Dermis blood vessel endothelial cell (primary cell): ENCODE data around the gene ZNF724. TPM values are rescaled to one million over a fixed set of nuclear protein-coding genes. Genes with fewer than 3 reads are reported as not detected.
"Not testable (repeated sequence)": the region's sequence is repeated elsewhere in the genome, so short reads cannot be mapped to it uniquely, and the experiment has no call there.

Source experiments
- DNase-seq: peaks from one replicate; pipeline ENCODE4 v3.0.0; 2010
- total RNA-seq: library from RNA; depleted of rRNA; stranded (reverse); fragments of >200 nt; gene quantifications from 2 replicates; pipeline ENCODE4 v1.2.3, GENCODE V29; 2014

The ZNF724 gene
- total RNA-seq = 5.6 and 8.7 TPM in 2 replicates

DNA sequence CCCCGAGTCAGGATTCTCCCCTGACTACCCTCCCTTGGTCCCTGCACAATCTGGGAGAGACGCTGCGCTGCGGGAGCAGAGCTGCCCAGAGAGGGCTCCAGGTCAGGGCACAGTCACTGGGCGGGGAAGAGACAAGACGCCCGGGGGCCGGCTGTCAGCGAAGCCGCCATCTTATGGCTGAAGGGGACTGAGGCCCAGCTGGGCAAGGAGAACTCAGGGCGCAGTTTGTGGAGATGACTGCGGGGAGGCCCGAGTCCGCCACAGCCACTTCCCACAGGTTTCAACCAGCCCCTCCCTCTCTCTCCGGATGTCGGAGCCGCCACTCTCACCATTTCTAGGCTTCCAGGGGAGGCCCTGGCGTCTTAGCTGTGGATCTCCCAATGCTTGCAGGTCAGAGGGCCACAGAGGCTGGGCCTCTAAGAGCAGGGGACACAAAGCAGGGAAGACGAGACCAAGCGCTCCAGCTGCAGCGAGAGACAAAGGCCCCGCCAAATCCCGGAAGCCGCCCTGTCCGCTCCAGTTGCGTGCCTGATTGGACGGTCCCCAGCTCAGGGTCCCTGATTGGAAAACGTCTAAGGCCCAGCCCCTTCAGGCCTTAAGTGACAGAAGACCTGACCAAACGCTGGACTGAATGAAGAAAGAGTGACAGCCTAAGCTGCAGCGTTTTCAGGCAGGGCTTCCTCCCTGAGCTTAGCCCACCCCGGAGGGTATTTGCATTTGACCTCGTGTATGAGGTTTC is at the start of gene ZNF724:
ZNF724 (minus strand) TSS at position 484 of the 739 bp plus-strand sequence; CDS start at position 332, 152 bp downstream.
- DNase-seq = peak; percentile 99

DNA sequence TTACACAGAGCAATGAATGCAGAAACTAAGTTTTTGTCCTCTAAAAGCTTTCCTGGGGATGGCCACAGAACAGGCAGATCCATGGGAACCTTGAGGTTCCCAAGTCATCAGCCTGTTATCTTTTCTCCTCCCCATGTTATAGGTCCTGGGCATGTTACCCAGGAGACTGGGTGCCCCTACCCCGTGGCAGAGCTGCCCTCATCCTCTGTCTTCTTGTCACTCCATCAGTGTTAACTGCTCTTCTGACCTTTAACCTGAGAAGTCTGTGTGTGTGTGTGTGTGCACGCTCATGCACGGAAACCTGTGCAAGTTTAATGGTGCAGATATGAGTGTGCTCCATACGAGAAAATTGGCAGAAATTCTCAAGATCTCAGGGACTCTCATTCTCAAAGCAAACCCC is 43.9 kb upstream of the ZNF724 start:
- no peak for DNase-seq

DNA sequence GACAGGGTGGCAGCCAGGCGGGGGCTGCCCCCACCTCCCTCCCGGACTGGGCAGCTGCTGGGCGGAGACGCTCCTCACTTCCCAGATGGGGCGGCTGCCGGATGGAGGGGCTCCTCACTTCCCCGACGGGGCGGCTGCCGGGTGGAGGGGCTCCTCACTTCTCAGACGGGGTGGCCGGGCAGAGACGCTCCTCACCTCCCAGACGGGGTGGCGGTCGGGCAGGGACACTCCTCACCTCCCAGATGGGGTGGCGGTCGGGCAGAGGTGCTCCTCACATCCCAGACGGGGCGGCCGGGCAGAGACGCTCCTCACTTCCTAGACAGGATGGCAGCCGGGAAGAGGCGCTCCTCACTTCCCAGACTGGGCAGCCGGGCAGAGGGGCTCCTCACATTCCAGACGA is 39.8 kb upstream of the ZNF724 start:
- DNase-seq = not testable (repeated sequence)

DNA sequence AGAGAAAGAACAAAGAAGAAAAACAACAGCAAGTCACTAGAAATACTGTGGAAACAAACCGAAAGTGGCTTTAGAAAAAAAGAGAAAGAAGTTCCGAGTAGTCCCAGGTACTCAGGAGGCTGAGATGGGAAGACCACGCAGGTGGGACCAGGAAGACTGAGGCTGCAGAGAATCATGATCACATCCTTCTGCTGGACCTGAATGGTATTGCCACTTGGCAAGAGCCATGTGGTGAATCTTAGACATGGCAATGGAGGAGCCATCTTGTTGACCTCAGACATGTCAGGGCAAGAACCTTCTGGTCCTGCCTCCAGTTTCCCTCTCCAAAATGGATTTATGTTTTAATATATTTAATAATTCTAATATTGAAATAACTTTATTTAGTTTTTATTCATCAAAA is 37.4 kb upstream of the ZNF724 start:
- DNase-seq = no peak

DNA sequence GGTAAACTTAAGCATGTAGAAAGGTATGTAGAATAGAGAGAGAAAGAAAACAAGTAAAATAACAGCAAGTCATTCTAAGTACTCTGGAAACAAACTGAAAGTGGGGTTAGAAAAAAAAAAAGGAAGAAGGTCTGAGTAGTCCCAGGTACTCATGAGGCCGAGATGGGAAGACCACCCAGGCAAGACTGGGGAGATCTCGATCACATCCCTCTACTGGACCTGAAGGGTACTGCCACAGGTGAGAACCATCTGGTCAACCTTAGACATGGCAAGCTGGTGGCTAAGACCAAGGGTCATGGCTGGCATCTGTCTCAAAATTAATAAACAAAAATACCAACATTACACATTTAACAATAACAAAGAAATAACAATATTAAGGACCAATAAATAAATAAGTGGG is 36.3 kb upstream of the ZNF724 start:
- peak; percentile 5 for DNase-seq

DNA sequence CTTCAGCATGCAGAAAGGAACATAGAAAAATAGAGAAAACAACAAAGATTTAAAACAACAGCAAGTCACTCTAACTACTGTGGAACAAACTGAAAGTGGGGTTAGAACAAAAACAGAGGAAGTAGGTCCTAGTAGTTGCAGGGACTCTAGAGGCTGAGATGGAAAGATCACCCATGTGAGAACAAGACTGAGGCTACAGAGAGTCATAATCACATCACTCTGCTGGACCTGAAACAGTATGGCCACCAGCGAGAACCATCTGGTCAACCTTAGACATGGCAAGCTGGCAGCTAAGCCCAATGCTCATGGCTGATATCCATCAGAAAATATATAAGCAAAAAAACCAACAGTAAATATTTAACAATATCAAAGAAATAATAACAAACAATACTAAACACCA is 35.8 kb upstream of the ZNF724 start:
- DNase-seq = no peak

DNA sequence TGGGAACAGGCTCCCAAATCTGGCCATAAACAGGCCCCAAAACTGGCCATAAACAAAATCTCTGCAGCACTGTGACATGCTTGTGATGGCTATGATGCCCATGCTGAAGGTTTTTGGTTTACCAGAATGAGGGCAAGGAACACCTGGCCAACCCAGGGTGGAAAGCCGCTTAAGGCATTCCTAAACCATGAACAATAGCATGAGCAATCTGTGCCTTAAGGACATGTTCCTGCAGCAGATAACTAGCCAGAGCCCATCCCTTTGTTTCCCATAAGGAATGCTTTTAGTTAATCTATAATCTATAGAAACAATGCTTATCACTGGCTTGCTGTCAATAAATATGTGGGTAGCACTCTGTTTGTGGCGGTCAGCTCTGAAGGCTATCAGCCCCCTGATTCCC is 35.1 kb upstream of the ZNF724 start:
- not testable (repeated sequence) for DNase-seq

DNA sequence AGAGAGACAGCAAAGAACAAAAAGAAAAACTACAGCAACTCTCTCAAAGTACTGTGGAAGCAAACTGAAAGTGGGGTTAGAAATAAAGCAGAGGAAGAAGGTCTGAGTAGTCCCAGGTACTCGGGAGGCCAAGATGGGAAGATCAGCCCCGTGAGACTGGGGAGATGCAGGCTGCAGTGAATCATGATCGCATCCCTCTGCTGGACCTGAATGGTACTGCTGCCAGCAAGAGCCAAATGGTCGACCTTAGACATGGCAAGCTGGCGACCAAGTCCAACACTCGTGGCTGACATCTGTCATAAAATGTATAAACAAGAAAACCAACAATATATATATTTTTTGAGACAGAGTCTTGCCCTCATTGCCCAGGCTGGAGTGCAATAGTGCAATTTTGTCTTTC is 33.7 kb upstream of the ZNF724 start:
- DNase-seq = peak; percentile 49

DNA sequence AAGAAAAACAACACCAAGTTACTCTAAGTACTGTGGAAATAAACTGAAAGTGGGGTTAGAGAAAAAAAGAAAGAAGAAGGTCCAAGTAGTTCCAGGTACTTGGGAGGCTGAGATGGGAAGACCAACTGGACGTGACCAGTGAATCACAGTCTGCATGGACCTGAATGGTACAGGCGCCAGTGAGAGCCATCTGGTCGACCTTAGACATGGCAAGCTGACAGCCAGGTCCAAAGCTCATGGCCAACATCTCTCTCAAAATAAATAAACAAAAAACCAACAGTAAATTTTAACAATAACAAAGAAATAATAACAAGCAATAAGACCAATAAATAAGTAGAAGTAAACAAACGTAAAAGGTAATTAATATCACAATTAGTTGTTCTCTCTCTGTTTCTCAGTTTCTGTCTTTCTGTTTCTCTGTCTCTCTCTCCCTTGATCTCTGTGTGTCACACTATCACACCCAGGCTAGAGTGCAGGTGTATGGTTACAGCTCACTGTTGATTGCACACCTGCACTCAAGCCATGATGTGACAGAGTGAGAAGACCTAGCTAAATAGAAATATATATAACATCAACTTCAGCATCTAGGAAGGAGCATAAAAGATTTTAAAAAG is 31.6 kb upstream of the ZNF724 start:
- DNase-seq = no peak

DNA sequence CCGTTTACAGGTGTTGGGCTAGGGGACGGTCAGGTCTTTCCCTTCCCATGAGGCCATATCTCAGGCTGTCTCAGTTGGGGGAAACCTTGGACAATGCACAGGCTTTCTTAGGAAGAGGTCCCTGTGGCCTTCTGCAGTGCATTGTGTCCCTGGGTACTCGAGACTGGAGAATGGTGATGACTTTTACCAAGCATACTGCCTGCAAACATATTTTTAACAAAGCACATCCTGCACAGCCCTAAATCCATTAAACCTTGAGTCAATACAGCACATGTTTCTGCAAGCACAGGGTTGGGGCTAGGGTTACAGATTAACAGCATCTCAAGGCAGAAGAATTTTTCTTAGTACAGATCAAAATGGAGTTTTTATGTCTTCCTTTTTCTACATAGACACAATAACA is 27.9 kb upstream of the ZNF724 start:
- DNase-seq = not testable (repeated sequence)

DNA sequence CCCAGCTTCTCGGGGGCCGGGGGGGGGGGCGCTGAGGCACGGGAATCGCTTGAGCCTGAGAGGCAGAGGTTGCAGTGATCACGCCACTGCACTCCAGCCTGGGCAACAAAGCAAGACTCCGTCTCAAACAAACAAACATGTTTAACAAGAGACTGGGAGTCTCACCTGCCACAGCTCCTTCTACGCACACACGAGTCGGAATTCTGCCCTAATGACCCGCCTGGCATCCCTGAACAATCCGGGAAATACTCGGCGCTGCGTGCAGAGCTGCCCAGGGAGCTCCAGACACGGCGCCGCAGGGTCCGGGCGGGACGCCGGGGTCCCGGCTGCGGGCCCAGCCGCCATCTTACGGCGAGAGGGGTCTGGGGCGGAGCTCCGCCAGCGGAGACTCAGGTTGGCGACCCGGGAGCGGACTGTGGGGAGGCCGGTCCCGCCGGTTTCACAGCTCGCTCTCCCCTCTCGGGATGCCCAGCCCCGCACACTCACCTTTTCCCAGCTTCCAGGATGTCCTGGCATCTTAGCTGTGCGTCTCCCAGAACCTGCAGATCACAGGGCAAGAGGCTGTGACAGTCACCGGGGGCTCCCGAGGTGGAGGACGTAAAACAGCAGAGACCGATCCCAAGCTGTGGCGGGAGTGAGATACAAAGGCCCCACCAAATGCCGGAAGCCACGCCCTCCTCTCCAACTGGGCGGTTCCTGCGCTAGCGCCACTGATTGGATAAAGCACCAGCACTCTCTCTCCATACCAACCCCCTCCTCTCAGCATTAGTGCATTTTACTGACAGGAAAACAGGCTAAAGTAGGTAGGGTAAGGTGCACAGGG is 23.6 kb upstream of the ZNF724 start:
- DNase-seq = peak; percentile 89

DNA sequence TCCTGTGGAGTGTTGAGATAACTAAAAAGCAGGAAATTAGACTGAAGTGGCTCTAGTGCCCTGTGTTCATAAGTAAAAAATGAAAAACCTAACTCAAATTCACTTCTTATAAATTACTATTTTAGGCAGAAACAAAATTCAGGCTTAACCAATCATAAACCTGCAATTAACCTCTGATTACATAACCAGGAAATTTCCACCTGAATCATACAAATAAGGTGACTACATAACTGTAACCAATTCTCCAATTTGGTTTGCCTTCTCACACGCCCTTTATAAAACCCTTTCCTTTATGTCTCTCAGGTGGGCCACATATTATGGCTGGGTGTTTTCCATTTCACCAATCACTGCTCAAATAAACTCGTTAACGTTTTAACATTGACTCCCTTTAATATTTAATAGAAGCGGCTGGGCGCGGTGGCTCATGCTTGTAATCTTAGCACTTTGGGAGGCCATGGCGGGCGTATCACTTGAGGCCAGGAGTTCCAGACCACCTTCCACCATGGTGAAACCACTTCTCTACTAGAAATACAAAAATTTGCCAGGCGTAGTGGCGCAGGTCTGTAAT is 22.9 kb upstream of the ZNF724 start:
- DNase-seq = no peak

DNA sequence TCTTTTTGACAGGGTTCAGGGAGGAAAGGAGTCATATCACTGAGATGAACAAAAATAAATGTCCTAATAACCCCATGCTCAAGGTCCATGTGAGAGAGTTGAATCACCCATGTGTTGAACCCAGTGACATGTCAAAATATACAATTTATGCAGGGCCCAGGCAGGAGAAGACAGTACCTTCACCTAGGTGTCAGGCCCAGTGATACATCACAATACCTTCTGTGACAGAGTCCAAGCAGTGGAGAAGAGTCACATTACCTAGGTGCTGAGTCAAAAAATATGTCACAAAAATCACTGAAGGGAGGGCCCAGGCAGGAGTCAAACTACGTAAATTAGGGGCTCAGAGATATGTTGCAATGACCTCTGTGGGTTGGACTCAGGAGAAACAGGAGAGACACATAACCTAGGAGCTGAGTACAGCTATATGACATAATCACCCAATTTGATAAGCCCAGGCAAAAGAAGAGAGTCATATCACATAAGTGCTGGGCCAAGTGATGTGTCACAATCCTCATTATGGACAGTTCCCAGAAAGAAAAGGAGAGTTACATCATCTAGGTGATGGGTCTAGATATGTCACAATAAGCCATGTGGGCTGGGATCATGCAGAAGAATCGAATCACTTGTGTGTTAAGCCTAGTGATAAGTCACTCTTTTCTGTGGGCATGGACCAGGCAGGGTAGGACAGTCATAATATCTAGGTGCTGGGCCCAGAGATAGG is 13.8 kb upstream of the ZNF724 start:
- DNase-seq = no peak

DNA sequence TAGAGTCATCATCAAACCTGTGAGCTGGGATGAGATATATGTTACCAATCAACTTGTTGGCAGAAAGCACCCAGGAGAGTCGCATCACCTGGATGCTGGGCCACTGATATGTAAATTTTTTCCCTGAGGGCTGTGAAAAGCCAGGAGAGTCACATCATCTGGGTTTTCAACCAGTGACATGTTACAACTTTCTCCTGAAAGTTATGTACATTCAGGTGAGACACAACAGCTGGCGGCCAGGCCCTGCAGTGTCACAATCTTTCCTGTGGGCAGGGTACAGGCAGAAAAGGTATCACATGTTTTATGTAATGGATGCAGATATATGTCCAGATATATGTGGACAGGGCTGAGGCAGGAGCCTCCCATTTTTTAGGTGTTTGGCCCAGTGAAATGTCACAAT is 13.2 kb upstream of the ZNF724 start:
- no peak for DNase-seq

DNA sequence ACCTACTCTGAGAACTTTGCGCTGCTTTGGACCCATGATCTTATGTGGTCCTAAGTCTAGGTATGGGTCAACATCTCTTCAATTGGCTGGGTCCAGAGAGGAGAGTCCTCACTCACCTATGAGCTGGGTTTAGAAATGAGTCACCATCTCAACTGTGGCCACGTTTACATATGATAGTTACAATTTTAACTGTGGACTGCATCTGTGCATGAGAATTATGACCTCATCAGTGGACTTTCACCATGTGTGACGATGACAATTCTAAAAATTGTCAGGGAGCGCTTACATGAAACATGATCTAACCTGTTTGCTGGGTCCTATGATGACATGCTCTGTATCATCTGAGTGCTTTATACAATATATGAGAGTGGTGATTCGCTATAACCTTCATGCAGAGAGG is 12.7 kb upstream of the ZNF724 start:
- DNase-seq = no peak

DNA sequence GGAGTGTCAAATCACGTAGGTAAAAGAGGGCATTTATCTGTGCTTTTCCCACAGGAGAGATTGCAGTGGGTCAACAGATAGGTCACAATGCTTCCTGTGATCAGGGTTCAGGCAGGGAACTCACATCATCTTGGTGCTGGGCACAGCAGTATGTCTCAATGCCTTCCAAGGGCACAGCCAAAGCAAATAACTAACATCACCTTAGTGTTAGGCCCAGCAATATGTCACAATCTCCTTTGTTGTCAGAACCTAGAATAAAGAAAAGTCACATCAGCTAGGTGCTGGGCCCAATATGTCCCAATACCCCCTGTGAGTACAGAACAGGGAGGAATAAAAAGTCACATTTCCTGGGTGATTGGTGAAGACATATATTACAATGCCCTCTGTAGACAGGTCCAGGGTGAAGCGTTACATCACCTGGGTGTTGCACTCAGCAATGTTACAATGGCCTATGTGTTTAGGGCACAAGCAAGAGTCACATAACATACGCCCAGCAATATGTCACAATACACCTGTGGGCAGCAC is 11.4 kb upstream of the ZNF724 start:
- DNase-seq = no peak

DNA sequence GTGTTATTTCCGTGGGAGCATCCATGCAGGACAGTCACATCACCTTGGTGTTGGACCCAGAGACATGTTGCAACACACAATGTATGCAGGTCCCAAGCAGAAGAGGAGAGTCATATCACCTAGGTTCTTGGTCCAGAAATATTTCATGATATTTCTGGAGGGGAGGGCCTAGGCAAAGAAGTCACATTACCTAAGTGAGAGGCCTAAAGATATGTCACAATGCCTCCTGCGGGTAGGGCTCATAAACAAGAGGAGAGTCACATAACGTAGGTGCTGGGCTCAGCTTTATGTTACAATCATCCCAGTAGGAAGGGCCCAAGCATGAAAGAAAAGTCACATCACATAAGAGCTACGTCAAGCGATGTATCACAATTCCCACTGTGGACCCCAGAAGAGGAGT is 10.8 kb upstream of the ZNF724 start:
- no peak for DNase-seq

DNA sequence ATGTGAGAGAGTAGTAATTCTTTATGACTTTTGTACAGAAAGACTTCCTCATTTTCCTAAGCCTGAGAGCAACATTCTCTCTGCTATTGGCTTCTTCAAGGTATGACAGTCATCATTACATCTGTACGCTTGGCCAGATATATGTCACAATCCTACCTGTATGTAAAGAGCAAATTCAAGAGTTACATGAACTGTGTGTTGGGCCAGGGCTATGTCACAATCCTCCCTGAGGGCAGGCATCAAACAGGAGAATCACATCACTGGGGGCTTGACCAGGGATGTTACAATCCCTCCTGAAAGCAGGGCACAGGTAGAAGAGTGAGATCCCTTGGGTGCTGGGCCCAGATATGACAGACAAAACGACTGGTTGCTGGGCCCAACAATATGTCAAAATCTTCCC is 9.8 kb upstream of the ZNF724 start:
- no peak for DNase-seq

DNA sequence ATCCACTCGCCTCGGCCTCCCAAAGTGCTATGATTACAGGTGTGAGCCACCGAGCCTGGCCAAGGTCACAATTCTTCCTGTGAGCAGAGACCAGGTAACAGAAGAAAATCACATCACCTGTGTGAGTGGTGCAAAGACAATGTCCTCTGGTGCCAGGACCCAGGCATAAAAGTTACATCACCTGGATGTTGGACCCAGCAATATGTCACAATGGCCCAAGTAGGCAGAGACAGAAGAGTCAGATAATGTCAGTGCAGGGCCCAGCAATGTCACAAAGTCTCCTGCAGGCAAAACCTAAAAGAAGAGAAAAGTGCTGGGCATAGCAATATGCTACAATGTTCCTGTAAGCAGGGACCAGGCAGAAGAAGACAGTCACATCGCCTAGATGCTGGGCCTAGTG is 5.5 kb upstream of the ZNF724 start:
- DNase-seq = no peak

DNA sequence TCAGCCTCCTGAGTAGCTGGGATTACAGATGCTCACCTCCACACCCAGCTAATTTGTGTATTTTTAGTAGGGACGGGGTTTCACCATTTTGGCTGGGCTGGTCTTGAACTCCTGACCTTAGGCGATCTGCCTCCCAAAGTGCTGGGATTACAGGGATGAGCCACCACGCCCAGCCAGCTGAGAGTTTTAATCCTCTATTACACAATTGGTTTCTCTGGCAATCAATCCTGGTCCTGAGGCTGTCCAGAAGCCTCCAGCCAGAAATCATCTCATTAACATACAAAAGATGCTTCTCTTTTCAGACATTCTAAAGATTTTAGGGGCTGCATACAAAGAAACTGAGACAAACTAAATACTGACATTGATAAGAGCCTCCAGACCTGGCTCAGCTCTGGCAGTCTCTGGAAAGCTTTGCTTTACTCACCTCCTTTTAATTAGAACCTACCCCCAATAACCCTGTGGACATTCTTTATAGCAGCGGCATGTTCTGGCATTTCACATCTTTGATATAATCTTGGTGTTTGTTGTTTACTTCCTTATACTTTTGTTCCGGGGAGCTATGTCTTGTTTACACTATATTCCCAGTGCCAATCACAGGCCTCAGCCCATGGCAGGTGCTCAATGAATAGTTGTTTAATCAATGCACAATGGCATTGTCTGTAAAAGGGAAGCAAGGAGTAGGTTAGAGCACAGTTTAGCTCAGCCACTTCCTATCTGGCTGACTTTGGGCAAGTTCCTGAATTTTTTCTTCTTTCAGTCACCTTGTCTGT is 4.1 kb upstream of the ZNF724 start:
- DNase-seq = no peak

DNA sequence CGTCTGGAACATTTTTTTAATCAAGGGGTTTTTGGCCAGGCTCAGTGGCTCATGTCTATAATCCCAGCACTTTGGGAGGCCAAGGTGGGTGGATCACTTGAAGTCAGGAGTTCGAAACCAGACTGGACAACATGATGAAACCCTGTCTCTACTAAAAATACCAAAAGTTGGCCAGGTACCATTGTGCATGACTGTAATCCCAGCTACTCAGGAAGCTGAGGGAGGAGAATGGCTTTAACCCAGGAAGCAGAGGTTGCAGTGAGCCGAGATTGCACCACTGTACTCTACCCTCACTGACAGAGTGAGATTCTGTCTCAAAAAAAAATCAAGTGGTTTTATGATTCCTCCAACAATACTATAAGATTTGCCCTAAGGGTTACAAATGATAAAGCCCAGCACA is 3.1 kb upstream of the ZNF724 start:
- DNase-seq = not testable (repeated sequence)

DNA sequence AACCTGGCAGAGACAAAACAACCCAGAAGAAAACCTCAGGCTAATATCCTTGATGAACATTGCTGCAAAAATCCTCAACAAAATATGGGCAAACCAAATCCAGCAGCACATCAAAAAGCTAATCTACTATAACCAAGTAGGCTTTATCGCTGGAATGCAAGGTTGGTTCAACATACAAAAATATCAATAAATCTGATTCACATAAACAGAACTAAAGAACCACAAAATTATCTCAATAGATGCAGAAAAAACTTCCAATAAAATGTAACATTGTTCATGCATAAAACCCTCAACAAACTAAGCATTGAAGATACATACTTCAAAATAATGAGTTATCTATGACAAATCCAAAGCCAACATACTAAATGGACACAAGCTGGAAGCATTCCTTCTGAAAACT is 8.8 kb downstream of the ZNF724 start:
- peak; percentile 8 for DNase-seq
